NCI-H146 (cell line): ENCODE measurements around the gene SLC9A9.
"Not testable (repeated sequence)": the region's sequence is repeated elsewhere in the genome, so short reads cannot be mapped to it uniquely, and the experiment has no call there.

ENCODE experiments used
- DNase-seq: peaks from one replicate; lab custom pipeline; 2025; lab: John Stamatoyannopoulos, UW

Gene SLC9A9

DNA sequence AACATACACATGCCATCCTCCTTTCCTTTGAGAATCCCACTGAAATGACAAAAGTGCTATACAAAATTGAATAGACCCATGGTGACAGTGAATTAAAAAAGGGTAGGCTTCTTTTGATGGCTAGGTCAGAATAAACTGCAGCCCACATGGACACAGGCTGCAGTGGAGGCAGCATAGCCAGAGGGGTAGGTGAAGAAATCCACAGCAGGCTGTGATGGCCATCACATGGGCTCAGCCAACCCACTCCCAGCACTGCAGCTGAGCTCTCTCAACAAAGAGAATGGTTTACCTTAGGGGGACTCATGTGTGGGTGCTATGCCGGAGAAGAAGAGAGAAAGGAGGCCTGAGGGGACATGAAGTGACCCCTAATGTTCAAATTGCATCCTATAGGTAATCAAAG is 397.6 kb downstream of the SLC9A9 start:
- no peak for DNase-seq

DNA sequence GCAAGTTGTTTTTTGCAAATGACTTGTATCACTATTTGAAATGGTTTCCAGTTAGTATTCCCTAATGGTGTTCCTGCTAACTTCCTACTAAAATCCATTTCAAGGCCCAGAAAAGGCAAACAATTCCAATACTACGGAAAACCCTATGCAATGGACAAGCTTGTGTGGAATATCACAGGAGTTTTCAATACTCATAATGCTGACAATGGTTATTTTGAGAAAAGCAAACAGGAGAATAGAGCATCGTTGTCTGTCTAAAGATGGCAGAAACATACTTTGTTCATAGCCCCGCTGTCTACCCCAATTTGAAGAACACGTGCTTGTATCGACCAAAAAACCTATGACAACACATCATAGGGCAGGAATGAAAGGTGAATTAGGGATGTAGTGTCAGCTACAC is 400.8 kb downstream of the SLC9A9 start:
- no peak for DNase-seq

DNA sequence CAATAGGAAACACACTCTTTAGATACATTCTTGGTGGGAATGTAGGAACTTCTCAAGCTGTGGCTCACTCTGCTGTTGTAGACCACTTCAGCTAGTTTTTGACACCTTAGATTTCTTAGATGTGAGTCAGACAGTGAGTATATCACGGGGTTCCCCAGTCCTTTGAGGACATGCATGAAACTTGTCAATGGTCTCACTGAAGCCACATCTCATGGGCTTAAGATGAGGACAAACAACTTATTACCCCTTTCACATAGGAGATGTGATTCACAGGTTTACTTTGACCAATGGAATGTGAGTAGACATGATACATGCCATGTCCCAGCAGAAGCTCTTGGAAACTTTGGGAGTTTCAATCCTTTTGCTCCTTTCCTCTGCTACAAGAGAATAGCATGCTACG is 403.1 kb downstream of the SLC9A9 start:
- no peak for DNase-seq

DNA sequence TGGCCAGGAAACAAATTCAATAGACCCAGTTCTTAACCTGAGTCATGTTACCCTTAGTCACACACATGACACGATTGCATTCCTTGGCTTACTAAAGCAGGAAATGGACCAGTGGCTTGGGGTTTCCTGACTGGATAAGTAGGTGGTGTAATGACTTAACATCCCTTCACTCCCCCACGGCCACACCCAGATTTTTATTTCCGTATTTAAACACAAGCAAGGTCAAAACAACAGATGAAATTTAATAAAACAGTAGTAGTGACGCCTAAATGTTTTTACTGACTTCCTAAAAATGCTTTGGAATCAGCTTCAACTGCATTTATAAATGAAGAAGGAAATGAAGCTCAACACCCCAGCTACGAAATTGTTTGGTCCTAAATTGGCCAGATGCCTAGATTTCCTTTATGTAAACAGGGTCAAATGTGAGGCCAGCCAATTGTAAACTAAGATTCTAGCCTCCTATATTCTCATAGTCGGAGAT is 404.4 kb downstream of the SLC9A9 start:
- no peak for DNase-seq

DNA sequence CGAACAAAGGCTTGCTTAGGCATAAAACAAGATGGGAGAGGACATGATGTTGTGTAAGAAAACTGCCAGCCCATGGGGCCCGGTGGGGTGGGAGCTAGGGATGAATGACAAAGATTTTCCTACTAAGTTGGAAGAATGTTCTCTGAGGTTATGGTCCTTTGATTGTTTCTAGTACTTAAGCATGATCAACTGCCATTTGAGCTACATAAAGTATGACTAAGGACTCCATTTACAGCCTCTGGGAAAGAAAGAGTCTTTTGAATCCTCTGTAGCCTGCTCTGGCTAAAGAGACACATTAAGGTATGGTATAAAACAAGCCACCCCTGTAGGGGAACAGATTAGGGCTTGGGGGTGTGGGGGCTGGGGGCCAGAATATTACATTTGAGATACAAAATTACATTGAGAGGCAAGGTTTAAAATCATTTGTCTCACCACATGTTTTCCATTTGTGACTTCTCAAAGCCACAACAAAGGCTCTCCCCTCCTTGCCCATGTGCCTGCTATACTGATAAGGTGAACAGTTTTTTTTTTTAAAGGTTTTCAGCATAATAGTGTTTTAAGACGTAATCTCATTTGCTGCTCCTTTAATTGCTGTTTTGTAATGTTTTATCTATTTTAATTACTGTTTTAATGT is 405.3 kb downstream of the SLC9A9 start:
- no peak for DNase-seq

DNA sequence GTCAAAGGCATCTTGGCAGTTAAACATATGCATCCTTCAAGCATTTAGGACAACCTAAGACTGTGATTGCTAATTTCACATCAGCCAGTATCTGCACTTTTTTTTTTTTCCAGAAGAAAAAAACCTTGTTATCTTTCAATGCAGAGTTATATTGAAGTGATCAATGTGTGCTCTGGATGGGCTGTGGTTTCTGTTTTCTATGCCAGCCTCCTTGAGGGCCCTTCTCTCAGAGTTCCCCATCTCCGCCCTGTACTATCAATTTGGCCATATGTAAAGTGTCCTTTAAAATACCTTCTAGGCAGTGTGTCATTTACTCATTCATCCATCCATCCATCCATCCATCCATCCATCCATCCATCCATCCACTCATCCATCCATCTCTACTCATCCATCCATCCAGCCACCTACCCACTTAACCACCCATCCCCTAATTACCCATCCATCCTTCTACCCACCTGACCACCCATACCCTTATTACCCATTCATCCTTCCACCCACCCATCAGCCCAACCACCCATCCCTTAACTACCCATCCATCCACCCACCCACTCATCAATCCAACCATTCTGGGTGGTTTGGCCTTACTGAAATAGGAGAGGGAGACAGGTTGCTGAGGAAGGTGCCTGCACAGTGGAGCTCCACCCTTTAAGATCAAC is 406.6 kb downstream of the SLC9A9 start:
- no peak for DNase-seq

DNA sequence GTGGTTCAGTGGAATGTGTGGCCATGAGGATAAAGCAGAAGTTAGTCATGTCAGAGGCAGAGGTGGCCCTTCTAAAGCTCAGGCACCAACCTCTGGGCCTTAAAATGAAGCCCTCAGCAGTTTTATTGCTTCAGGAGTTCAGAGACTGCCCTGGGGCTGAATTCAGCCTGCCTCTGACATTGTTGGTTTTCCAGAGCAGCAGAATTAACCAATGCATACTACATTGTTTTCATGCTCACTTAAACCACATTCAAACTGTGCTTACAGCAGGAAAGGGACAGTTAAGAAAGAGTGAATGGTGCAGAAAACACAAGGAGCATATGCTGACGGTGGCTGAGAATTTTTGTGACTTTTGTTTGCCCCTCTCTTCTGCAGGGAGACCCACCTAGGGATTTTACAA is 408.5 kb downstream of the SLC9A9 start:
- no peak for DNase-seq

DNA sequence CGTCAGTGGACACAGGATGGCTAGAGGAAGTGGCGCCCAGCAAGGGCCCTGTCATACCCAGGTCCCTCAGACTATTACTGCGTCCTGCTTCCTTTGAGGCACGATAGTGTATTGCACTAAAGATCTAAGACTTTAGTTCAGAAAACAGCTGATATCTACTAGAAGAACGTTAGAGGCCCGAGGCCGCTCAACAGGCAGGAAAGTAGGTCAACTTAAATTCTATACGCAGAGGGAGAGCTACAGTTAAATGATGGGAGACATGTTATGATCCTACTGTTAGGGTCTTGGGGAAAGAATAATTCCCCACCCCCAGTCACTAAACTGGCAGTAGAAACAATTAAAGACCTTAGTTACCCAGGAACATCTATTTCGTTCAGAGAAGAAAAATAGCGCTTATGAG is 410.9 kb downstream of the SLC9A9 start:
- DNase-seq: no peak

DNA sequence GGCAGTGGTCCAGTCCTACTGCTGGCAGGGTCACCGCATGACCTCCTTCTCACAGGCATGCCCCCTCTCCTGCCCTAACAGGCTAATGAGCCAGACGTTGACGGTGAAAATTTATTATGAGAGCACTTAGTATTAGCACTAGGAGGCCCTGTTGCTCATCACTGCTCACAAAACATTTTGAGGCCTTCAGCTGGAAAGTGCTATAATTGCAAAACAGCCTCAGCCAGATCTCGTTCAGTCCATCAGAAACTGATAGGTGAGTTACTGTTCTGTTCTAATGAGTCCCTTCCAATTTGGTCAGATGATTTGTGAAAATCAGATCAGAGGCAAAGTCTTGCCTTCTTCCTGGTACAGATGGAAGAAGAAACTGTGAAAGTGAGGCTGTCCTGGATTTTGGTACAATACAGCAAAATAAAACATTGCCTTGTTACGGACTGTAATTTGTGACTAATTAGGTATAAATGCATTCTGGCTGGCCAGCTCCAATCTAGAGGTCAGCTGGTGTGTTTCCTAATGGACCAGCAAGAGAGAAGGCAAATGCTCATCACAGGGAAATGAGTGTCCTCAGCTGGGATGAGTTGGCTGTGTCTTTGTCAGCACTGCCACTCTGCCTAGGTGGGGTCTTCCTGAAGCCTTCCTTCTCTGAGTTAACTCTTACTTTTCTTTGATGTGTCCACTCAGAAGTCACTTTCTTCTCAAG is 411.9 kb downstream of the SLC9A9 start:
- DNase-seq: peak; percentile 16

DNA sequence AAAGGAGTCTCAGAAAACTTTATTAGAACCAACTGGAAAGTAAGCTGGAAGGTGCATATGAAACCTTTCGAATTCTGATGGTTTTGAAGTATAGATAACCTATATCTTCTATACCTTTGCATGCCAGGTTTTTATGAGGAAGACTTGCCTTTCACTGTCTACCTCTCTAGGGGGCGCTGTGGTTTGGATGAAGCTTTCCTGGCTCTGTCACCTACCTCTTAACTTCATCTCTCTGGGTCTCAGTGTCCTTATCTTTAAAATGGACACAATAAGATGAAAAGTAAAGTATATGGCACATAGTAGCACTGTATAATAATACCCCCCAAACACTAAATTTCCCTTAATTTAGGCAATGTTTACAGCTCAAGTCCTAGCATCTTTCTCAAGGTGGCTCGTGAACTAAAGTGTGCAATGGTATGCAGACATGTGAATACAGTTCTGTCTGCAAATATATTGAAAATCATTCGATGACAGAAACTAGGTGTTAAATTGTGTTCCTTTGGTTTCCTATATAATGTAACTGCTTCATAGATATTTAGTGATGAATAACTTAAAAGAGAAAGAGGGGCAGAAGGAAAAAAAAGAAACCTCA is 414.4 kb downstream of the SLC9A9 start:
- DNase-seq: no peak

DNA sequence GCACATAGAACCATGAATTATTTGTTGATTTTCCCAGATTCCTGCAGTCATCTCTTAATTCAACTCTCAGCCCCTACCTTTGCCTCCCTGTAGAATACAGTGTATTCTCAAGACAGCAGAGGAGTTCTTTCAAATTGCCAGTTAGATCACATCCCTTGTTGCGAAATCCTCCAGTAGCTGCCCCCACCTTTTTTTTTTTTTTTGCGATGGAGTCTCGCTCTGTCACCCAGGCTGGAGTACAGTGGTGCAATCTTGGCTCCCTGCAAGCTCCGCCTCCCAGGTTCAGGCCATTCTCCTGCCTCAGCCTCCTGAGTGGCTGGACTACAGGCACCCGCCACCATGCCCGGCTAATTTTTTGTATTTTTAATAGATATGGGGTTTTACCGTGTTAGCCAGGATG is 417.0 kb downstream of the SLC9A9 start:
- DNase-seq: not testable (repeated sequence)

DNA sequence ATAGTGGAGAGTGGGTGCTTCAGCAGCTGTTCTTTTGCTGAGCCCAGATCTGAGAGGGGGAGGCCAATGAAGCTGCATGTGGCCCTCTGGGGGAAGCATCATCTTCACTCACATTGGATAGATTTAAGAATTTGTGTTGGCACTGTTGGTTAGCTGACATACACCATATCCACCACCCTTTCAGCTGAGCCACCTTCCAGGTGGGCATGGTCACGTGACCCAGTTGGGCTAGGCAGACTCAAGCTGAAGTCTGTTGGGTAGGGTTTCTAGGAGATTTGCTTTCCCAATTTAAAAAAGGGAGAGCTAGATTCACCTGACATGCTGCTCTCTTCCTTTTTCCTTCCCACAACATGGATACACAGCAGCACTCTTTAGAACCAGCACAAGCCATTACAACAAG is 417.7 kb downstream of the SLC9A9 start:
- no peak for DNase-seq

DNA sequence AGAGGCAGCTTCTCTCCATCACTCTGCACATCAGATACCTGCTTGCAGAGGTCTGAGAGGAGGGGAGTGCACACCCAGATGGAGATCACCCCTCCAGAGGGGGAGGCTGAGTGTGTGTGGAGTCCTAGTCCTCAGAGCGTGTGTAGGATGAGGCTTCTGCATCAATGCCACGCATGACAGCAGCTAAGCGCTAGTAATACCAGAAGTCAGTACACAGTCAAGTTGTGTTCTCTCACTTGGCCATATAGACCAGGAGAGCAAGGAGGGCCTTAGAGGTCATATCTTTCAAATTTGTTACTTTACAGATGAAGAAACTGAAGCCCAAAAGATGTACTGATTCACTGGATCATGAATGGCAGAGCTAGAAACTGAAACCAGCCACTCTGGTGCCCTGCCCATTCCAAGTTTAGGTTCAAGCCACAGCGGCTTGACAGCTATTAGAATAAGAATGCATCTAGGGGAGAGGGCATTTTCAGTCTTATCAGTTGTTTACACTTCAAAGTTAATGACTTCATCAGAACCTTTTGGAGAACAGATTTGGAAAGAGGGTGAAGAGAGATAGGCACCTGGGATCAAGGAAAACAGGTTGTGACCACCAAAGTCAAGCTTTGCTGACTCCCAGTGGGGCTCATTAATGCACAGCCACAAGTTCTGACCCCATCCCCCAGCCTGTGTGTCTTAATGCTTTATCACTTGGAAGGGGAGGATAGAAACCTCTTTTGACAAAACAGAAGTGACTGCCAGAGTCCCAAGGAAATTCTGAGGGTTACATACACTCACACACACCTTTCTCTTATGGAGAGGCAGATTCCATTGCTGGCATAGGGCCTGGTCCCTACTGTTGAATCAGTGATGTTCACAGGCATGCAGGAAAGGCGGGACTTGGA is 418.4 kb downstream of the SLC9A9 start:
- no peak for DNase-seq

DNA sequence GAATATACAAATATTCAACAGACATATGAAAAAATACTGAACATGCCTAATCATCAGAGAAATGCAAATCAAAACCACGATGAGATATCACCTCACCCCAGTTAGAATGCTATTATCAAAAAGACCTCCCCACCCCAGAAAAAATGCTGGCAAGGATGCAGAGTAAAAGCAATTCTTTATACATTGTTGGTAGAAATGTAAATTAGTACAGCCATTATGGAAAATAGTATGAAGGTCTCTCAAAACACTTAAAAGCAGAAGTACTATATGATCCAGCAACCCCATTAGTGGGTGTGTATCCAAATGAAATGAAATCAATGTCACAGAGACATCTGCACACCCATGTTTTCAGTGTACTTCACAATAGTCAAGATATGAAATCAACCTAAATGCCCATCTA is 420.0 kb downstream of the SLC9A9 start:
- DNase-seq: no peak

DNA sequence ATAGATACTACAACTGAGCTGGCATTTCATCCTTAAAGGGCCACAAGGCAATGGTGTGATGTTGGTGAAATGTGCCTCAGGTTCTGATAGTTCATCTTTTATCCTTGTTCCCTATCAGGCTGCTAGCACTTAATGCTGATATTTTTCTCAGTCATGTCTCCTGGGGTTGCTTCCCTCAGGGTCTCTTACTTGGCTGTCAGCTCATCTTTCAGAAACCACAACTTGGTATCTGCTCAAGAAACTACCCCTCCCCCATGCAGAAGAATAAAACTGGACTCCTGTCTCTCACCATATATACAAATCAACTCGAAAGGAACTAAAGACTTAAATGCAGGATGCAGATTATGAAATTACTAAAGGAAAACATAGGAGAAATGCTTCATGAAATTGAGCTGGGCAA is 420.6 kb downstream of the SLC9A9 start:
- DNase-seq: no peak

DNA sequence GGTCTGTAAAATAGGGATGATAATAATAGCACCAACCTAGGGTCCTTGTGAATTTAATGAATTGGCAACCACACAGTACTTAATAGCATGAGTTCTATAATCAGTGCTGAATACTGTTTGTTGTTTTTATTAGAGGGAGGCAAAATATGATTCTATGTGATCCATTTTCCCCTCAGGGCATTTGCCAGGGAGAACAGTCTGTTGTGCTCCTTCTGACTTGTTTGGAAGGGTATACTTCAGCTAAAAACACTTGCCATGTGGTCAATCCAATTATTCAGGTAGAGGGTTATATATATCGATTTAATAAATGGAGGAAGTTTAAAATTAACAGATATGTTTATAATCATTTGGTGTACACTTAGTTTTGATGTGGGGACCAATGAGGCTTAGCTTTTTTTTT is 423.4 kb downstream of the SLC9A9 start:
- DNase-seq: no peak

DNA sequence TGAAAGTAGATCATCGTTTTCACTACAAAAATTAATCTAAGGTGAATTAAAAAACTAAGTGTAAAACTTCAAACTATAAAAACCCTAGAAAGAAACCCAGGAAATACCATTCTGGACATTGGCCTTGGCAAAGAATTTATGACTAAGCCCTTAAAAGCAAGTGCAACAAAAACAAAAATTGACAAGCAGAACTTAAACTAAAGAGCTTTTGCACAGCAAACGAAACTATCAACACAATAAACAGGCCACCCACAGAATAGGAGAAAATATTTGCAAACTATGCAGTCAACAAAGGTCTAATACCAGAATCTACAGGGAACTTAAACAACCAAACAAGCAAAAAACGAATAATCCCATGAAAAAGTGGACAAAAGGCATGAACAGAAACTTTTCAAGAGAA is 426.7 kb downstream of the SLC9A9 start:
- DNase-seq: no peak

DNA sequence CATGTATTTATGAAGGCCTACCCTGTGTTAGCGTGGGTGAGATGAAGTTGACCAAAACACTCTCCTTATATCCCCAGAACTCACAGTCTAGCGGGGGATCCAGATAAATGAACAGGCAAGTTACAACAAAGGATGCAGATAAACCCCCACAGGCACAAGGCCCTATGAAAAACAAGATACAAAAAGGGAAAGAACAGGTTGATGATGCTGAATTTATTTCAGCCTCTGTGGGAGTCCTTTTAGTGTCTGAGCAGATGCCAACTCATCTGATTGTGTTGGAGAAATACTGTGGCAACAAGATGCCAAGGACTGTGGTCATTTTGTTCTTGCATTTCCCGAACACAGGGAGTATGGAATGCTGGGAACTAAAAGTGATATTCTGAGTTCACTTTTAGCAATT is 428.7 kb downstream of the SLC9A9 start:
- no peak for DNase-seq

DNA sequence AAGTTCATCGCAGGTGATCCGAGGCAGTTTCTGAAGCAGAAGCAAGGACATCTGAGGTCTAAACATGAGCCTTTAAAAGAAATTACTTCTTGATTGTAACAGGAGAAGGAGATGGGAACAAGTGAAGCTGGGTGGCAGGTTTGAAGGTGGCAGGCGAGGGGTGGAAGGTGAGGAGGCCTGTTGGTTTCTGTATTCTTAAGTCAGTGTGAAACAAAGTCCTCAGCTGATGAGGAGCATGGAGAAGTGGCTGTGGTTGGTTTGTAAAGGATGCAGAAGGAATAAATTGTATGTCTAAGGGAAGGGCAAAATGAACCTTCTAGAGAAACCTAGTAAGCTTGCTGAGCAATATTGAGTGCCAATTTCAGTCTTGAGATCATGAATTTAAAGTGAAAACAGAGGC is 429.9 kb downstream of the SLC9A9 start:
- DNase-seq: no peak

DNA sequence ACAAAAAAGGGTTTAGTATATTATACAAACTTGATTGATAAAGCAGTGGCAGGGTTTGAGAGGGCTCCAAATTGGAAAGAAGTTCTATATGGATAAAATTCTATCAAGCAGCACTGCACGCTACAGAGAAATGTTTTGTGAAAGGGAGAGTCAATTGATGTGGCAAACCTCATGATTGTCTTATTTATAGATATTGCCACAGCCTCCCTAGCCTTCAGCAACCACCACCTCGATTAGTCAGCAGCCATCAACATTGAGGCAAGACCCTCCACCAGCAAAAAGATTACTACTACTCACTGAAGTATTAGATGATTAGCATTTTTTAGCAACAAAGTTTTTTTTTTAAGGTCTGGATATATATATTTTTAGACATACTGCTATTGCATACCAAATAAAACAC is 432.0 kb downstream of the SLC9A9 start:
- no peak for DNase-seq

DNA sequence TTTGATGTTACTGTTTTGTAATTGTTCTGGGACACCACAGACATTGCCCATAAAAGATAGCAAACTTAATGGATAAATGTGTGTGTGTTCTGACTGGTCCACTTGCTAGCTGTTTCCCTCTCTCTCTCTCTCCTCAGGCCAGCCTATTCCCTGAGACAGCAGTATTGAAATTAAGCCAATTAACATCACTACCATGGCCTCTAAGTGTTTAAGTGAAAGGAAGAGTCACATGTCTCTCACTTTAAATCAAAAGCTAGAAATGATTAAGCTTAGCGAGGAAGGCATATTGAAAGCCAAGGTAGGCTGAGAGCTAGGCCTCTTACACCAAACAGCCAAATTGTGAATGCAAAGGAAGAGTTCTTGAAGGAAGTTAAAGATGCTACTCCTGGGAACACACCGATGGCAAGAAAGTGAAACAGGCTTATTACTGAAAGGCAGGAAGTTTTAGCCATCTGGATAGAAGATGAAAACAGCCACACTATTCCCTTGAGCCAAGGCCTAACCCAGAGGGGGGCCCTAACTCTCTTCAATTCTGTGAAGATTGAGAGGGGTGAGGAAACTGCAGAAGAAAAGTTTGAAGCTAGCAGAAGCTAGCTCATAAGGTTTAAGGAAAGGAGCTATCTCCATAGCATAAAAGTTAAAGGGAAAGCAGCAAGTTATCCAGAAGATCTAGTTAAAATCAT is 433.6 kb downstream of the SLC9A9 start:
- DNase-seq: no peak
